CD14-positive monocyte (primary cell): ENCODE results near the gene CLDN19. TPM values are rescaled to one million over a fixed set of nuclear protein-coding genes. Genes with fewer than 3 reads are reported as not detected.

Experiments
- DNase-seq, 3 donors: peaks; one replicate each; pipeline ENCODE4 v3.0.0-alpha.2; 2011 to 2022
- H2AFZ ChIP-seq: 2 replicates; pipeline ENCODE4 v1.6.0; 2012; ENCODE audit warnings: mild to moderate bottlenecking, low read depth, low read length, inconsistent platforms; ENCODE audit not compliant: insufficient read depth, poor library complexity, severe bottlenecking
- H3K27ac ChIP-seq, 2 donors: 1 replicate in 1 of 2; 2 replicates in 1 of 2; pipeline ENCODE4 v1.5.1; 2012 to 2013; ENCODE audit warnings: low read length in 2 of 2, control low read depth in 1 of 2, inconsistent platforms in 1 of 2, low read depth in 1 of 2, mild to moderate bottlenecking in 1 of 2
- H3K27me3 ChIP-seq, 2 donors: one replicate each; pipeline versions ENCODE4 v1.6.0 to v1.6.1; 2011 to 2013; ENCODE audit warnings: low read length in 2 of 2; ENCODE audit not compliant: control insufficient read depth in 2 of 2, insufficient read depth in 2 of 2
- H3K36me3 ChIP-seq, 2 donors: replicated peaks in 1 of 2; 1 replicate in 1 of 2; 2 replicates in 1 of 2; pipeline versions ENCODE4 v1.5.1 to v1.6.1; 2012 to 2013; ENCODE audit warnings: low read length in 2 of 2, control low read depth in 1 of 2, inconsistent platforms in 1 of 2, mild to moderate bottlenecking in 1 of 2; ENCODE audit not compliant: insufficient read depth in 2 of 2, control insufficient read depth in 1 of 2
- H3K4me1 ChIP-seq, 2 donors: 1 replicate in 1 of 2; 2 replicates in 1 of 2; pipeline versions ENCODE4 v1.5.1 to v1.6.1; 2012 to 2013; ENCODE audit warnings: low read length in 2 of 2, control low read depth in 1 of 2, inconsistent platforms in 1 of 2, mild to moderate bottlenecking in 1 of 2, moderate library complexity in 1 of 2; ENCODE audit not compliant: insufficient read depth in 2 of 2, control insufficient read depth in 1 of 2
- H3K4me2 ChIP-seq: replicated peaks from 2 replicates; pipeline ENCODE3; 2012; ENCODE audit warnings: low read length, moderate library complexity, mild to moderate bottlenecking; ENCODE audit not compliant: poor library complexity, severe bottlenecking; ENCODE audit errors: extremely low read depth
- H3K4me3 ChIP-seq, 3 experiments: fragments of 200-600 bp in 1 of 3; sonication (generic) in 1 of 3; replicated peaks in 1 of 3; 1 replicate in 2 of 3; 2 replicates in 1 of 3; pipeline ENCODE4 v1.5.1; 2011 to 2013; ENCODE audit warnings: low read length in 3 of 3, mild to moderate bottlenecking in 3 of 3, control low read depth in 2 of 3, low read depth in 2 of 3, inconsistent platforms in 1 of 3, moderate library complexity in 1 of 3
- H3K79me2 ChIP-seq: 2 replicates; pipeline ENCODE4 v1.6.0; 2012; ENCODE audit warnings: mild to moderate bottlenecking, control low read depth, inconsistent platforms, low read length, moderate library complexity; ENCODE audit not compliant: insufficient read depth
- H3K9ac ChIP-seq: 2 replicates; pipeline ENCODE4 v1.6.0; 2017; ENCODE audit warnings: low read length, mild to moderate bottlenecking; ENCODE audit not compliant: insufficient read depth, poor library complexity, severe bottlenecking
- H3K9me3 ChIP-seq, 2 donors: replicated peaks in 1 of 2; 1 replicate in 1 of 2; 2 replicates in 1 of 2; pipeline versions ENCODE4 v1.5.1 to v1.6.1; 2012 to 2013; ENCODE audit warnings: low read length in 2 of 2, control low read depth in 1 of 2; ENCODE audit not compliant: control insufficient read depth in 1 of 2, insufficient read depth in 1 of 2
- H4K20me1 ChIP-seq: 2 replicates; pipeline ENCODE4 v1.6.0; 2012; ENCODE audit warnings: mild to moderate bottlenecking, low read length, control low read depth, moderate library complexity; ENCODE audit not compliant: insufficient read depth
- H3K27ac Mint-ChIP-seq, 7 donors: one replicate each; pipeline ENCODE4 v1.8.0; 2020; ENCODE audit warnings: mild to moderate bottlenecking in 7 of 7, mixed read lengths in 7 of 7, moderate library complexity in 6 of 7, inconsistent platforms in 2 of 7
- H3K27me3 Mint-ChIP-seq, 3 donors: one replicate each; pipeline ENCODE4 v1.8.0; 2021 to 2022; ENCODE audit warnings: low read depth in 3 of 3, mild to moderate bottlenecking in 3 of 3, mixed read lengths in 3 of 3, moderate library complexity in 3 of 3, inconsistent platforms in 1 of 3
- H3K36me3 Mint-ChIP-seq, 2 donors: one replicate each; pipeline ENCODE4 v1.8.0; 2020; ENCODE audit warnings: mixed read lengths in 2 of 2, inconsistent platforms in 1 of 2, mild to moderate bottlenecking in 1 of 2
- H3K4me1 Mint-ChIP-seq: one replicate; pipeline ENCODE4 v1.8.0; 2020; ENCODE audit warnings: mild to moderate bottlenecking, mixed read lengths
- H3K4me3 Mint-ChIP-seq, 2 donors: one replicate each; pipeline ENCODE4 v1.8.0; 2020; ENCODE audit warnings: mild to moderate bottlenecking in 2 of 2, mixed read lengths in 2 of 2, moderate library complexity in 1 of 2
- H3K9me3 Mint-ChIP-seq, 7 donors: one replicate each; pipeline ENCODE4 v1.8.0; 2020 to 2022; ENCODE audit warnings: mixed read lengths in 7 of 7, mild to moderate bottlenecking in 6 of 7, moderate library complexity in 6 of 7, inconsistent platforms in 2 of 7
- CTCF ChIP-seq: fragments of 200-600 bp; IDR thresholded peaks from one replicate; pipeline ENCODE4 v1.8.0; 2022; ENCODE audit warnings: antibody characterized with exemption, mild to moderate bottlenecking
- WGBS: methylation state at CpG from one replicate; pipeline ENCODE4 v1.1.5; 2013; ENCODE audit warnings: missing lambda C conversion rate; ENCODE audit not compliant: insufficient coverage; 5-methylcytosine and 5-hydroxymethylcytosine counted together
- intact Hi-C, 2 donors: fragments of 100-400 bp; cut with micrococcal nuclease; formaldehyde crosslinking; loops; one replicate each; pipeline versions ENCODE4 v1.15.0 to v1.15.1; 2023
- polyA plus RNA-seq, 3 donors: library from polyadenylated mRNA; depleted of rRNA in 1 of 3; unstranded in 2 of 3; stranded (reverse) in 1 of 3; fragments of 300-500 nt in 2 of 3; fragments of >200 nt in 1 of 3; fragmentation: Illumina TruSeq in 2 of 3; gene quantifications; 1 replicate in 2 of 3; 2 replicates in 1 of 3; pipeline ENCODE4 v1.2.3, GENCODE V29; 2012 to 2021

Gene CLDN19
- polyA plus RNA-seq, 3 donors: not detected

- intact Hi-C loops: no loop called here
- no peak for TF ChIP-seq CTCF
These were observed 10.0 kb upstream of the CLDN19 start for GRCh38 chr1:42750041-42750440.

DNA sequence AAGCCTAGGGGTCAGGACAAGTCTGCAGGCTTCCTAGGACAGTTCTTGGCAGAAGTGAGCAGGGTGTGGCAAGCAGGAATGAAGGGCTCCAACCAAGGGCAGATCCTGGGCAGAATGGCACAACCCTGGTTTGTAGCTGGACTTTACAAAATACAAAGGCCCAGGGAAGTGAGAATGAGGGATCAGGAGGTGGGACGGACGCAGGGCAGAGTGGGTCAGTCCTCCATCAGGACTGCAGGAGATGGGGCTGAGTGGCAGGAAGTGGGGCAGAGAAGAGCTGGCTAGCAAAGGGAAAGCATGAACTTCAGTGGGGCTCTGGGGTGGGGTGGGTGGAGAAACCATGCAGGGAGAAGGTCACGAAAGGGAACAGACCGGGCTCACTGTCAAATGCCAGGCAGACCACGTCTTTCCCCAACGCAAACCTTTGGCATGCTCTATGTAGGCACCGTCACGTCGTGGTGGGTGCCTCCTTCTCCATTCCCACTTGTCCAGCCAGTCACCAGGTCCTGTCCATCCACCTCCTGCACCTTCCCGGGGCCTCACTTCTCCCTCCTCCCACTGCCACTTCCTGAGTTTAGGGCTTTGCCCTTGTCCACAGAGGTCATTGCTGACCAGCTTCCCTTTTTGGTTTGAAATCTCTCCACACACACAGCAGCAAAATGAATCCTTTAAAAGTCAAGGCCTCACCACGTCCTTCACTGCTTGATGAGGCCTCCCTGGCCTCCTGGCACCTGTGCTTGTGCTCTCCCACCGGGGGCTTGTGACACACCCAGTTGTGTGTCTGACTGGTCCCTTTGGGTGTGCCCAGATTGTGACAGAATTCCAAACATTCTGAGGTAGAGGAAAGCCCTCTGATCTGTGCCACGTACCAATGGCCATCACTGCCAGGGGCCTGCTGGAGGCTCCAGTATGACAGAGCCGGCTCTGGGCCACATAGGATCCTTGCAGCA is 8.7 kb upstream of the CLDN19 start:
- Histone ChIP-seq H3K36me3 (peaks cover 45 to 70% of the 10 kb centered on the region in 2 donors), H3K9ac (peak overlapping the region; percentile 41), H3K27ac (peak overlapping the region; percentile 54 to 72), H3K4me1 (peaks cover 18% of the 10 kb centered on the region in 2 donors), H3K4me2 (peak overlapping the region; percentile 45), H3K79me2 (no peaks in the 10 kb centered on the region), H4K20me1 (no peaks in the 10 kb centered on the region), H2AFZ (peak overlapping the region; percentile 43), H3K9me3 (no peaks in the 10 kb centered on the region), H3K4me3 (peak overlapping the region in 1 of 3 experiments; percentile 28), H3K27me3 (no peaks in the 10 kb centered on the region)
- Mint-ChIP-seq H3K36me3 (peaks cover 50 to 75% of the 10 kb centered on the region in 2 donors), H3K9me3 (peaks cover 0 to 6% (median 2%) of the 10 kb centered on the region in 7 donors), H3K4me1 (peaks cover 28% of the 10 kb centered on the region), H3K4me3 (peak overlapping the region; percentile 66 to 70), H3K27me3 (peaks cover 0 to 2% (median 2%) of the 10 kb centered on the region in 3 donors), H3K27ac (peak overlapping the region; percentile 53 to 92 (median 86))
- peak in 2 of 3 donors; percentile 22 to 23 for DNase-seq
- intact Hi-C loops: loop anchor here in 1 of 2 donors (10.0 kb wide), 1 partner anchor 404 kb away; no protein-coding TSS in a partner anchor
- 67% methylated on average over 12 of the region's 14 CpGs for WGBS
- TF ChIP-seq CTCF: no peak

More at GRCh38 chr1:42750041-42750440, 10.0 kb upstream of the CLDN19 start:
- Mint-ChIP-seq H3K27ac (peak overlapping the region in 3 of 7 donors; percentile 18 to 72 (median 55)), H3K27me3 (peaks cover 0 to 2% (median 2%) of the 10 kb centered on the region in 3 donors), H3K9me3 (peaks cover 0 to 6% (median 2%) of the 10 kb centered on the region in 7 donors), H3K4me1 (peaks cover 28% of the 10 kb centered on the region), H3K4me3 (no peak overlapping the region), H3K36me3 (peaks cover 62 to 87% of the 10 kb centered on the region in 2 donors)
- Histone ChIP-seq H3K9me3 (no peaks in the 10 kb centered on the region), H3K9ac (no peak overlapping the region), H3K36me3 (peaks cover 58 to 83% of the 10 kb centered on the region in 2 donors), H3K4me2 (no peak overlapping the region), H3K79me2 (no peaks in the 10 kb centered on the region), H3K27me3 (no peaks in the 10 kb centered on the region), H3K4me1 (peaks cover 18% of the 10 kb centered on the region in 2 donors), H3K4me3 (no peak overlapping the region), H2AFZ (no peak overlapping the region), H4K20me1 (no peaks in the 10 kb centered on the region), H3K27ac (no peak overlapping the region)
- 97% methylated on average over 11 of the region's 12 CpGs for WGBS
- no peak for DNase-seq
